WI38 (cell line): ENCODE results near the gene PRDM13.
"Not testable (repeated sequence)": the region's sequence is repeated elsewhere in the genome, so short reads cannot be mapped to it uniquely, and the experiment has no call there.

Experiments
- H3K4me3 ChIP-seq: 2 replicates; pipeline ENCODE4 v1.5.1; 2011; ENCODE audit warnings: low read depth, mild to moderate bottlenecking, control low read depth, low read length
- CTCF ChIP-seq: IDR thresholded peaks from 2 replicates; pipeline ENCODE4 v1.5.1; 2012; ENCODE audit warnings: low read depth, mild to moderate bottlenecking, control low read depth, low read length

PRDM13 gene

DNA sequence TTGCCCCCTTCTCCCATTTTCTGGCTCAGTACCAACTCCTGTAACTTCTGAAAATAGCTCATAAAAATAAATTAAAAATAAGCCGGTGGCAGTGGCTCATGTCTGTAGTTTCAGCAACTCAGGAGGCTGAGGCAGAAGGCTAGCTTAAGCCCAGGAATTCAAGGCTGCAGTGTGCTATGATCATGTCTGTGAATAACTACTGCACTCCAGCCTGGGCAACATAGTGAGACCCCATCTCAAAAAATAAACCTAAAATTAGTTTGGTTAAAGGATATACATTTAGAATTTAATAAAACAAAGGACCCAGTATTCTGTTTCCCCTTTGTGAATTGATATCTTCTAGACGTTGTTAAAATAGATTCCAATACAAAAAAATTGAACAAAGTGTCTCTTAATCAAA, 10.5 kb downstream of the PRDM13 start:
- no peak overlapping the region for H3K4me3 ChIP-seq

GRCh38 chr6:99618649-99619408, 12.2 kb downstream of the PRDM13 start:
- no peak overlapping the region for H3K4me3 ChIP-seq

More for the DNA sequence above, 10.5 kb downstream of the PRDM13 start:
- TF ChIP-seq CTCF = no peak

DNA sequence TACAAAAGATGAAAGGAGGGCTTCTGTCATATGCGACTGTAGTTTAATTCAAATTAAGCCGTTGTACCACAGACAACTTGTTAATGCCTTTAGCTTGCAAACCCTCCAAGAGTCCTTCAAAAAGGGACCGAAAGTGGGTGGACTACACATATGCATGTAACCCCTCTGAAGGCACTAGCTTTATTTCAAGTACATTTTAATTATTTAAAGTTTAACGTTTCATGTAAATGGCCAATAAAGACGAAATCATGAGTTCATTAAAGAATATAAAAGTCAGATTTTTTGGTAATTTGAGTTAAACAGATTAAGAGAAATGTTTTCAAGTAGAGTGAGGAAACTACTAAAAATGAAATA, 12.8 kb downstream of the PRDM13 start:
- TF ChIP-seq CTCF = no peak
- H3K4me3 ChIP-seq = no peak overlapping the region

More at GRCh38 chr6:99618649-99619408, 12.2 kb downstream of the PRDM13 start:
- TF ChIP-seq CTCF = no peak

DNA sequence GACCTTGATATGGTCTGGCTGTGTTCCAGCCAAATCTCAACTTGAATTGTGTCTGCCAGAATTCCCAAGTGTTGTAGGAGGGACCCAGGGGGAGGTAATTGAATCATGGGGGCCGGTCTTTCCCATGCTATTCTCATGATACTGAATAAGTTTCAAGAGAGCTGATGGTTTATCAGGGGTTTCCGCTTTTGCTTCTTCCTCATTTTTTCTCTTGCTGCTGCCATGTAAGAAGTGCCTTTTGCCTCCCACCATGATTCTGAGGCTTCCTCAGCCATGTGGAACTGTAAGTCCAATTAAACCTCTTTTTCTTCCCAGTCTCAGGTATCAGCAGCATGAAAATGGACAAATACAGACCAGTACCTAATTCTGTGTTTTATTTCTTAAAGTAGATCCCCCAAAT, 15.4 kb downstream of the PRDM13 start:
- not testable (repeated sequence) for H3K4me3 ChIP-seq

DNA sequence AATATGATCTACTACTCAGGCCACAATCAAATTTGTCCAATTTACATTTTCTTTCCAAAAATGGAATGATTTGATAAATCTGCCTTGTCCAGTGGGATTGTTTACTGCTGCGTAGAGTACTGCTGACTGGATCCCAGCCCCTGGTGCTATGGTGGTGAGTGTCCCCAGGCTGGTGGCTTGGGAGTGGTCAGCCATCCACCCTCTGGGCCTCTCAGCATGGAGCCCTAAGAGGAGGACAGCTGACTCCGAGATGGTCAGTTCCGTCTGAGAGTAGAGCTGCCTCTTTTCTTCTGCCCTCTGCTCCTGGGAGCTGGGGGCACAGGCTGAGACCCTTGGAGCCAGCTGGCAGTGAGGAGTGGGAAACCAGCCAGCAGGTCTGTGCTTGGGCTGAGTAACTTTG, 22.7 kb downstream of the PRDM13 start:
- no peak overlapping the region for H3K4me3 ChIP-seq
- TF ChIP-seq CTCF = no peak

DNA sequence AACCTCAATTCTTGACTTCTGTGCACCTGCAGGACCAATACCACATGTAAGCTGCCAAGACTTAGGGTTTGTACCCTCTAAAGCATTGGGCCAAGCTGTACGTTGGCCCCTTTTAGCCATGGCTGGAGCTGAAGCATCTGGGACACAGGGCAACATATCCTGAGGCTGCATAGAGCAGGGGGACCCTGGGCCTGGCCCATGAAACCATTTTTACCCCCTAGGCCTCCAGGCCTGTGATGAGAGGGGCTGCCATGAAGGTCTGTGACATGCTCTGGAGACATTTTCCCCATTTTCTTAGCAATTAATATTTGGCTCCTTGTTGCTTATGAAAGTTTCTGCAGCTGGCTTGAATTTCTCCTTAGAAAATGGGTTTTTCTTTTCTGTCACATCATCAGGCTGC, 31.0 kb downstream of the PRDM13 start:
- H3K4me3 ChIP-seq = no peak overlapping the region
- no peak for TF ChIP-seq CTCF

DNA sequence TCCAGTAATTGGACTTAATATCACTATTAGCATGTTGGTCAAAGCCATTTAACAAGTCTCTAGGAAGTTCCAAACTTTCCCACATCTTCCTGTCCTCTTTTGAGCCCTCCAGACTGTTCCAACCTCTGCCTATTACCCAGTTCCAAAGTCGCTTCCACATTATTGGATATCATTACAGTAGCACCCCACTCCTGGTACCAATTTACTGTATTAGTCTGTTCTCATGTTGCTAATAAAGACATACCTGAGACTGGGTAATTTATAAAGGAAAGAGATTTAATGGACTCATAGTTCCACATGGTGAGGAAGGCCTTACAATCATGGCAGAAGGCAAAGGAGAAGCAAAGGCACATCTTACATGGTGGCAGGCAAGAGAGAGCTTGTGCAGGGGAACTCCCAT, 31.7 kb downstream of the PRDM13 start:
- not testable (repeated sequence) for H3K4me3 ChIP-seq

- TF ChIP-seq CTCF = no peak
- H3K4me3 ChIP-seq = no peak overlapping the region
Observed at GRCh38 chr6:99641270-99641669, 34.6 kb downstream of the PRDM13 start.
